Kidney tubule cell (primary cell): Measurements from ENCODE around the gene PCNA.

ENCODE experiments used
- DNase-seq: peaks from one replicate; pipeline ENCODE4 v3.0.0-alpha.2; 2018; ENCODE audit warnings: low spot score

Gene PCNA

DNA sequence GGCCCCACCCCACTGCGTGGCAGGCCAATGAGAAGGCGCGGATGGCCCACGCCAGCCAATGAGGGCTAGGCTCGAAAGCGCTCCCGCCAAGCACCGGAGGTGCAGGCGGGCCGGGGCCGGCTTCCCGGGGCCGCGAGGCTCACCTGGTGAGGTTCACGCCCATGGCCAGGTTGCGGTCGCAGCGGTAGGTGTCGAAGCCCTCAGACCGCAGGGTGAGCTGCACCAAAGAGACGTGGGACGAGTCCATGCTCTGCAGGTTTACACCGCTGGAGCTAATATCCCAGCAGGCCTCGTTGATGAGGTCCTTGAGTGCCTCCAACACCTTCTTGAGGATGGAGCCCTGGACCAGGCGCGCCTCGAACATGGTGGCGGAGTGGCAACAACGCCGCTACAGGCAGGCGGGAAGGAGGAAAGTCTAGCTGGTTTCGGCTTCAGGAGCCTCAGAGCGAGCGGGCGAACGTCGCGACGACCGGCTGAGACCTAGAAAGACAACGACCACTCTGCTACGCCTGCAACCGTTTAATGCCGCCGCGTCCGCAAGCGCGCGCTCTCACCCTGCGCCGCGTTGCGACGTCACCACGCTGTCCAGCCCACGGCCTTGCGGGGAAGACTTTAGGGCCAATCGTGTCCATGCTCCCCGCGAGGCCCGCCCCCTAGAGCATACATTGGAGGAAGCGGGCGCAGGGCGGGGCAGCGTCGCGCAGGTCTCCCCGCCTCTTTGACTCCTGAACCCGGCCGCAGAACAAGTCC is at the start of gene PCNA:
PCNA (minus strand) TSS at position 524 of the 750 bp plus-strand sequence; CDS start at position 364, 160 bp downstream.
- peak; percentile 98 for DNase-seq

DNA sequence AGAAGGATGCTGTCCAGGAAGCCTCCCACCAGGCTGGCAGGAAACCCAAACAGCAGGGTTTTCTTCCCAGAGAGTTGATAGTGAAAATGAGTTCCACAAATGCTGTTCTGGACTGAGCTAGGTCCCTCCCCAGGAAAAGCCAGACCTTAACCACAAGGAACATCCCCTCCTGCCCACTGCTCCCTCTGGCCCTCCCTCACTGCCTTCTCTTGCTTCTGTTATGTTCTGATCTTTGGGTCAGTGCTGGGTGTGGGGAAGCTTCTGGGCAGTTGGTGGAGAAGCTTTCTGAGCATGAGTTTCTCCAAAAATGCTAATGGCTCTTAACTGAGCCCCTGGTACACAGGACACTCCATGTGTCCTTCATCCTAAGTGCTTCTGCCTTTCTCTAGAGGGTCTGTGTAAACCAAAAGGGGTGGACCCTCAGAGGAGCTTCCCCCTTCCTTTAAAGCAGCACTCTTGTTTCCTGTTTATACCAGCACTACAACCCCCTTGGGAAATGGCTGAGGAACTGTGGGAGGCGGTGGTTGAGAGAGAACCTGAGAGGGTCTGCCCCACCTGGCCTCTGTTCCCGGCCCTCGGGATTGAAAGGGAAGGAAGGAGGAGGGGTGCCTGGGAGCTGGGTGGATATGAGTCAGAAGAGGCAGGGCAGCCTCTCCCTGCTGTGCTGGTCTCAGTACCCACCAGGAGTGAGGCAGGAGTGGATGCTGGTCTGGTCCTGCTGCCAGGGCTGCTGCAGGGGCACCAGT is 49.1 kb upstream of the PCNA start:
- DNase-seq = peak; percentile 48

DNA sequence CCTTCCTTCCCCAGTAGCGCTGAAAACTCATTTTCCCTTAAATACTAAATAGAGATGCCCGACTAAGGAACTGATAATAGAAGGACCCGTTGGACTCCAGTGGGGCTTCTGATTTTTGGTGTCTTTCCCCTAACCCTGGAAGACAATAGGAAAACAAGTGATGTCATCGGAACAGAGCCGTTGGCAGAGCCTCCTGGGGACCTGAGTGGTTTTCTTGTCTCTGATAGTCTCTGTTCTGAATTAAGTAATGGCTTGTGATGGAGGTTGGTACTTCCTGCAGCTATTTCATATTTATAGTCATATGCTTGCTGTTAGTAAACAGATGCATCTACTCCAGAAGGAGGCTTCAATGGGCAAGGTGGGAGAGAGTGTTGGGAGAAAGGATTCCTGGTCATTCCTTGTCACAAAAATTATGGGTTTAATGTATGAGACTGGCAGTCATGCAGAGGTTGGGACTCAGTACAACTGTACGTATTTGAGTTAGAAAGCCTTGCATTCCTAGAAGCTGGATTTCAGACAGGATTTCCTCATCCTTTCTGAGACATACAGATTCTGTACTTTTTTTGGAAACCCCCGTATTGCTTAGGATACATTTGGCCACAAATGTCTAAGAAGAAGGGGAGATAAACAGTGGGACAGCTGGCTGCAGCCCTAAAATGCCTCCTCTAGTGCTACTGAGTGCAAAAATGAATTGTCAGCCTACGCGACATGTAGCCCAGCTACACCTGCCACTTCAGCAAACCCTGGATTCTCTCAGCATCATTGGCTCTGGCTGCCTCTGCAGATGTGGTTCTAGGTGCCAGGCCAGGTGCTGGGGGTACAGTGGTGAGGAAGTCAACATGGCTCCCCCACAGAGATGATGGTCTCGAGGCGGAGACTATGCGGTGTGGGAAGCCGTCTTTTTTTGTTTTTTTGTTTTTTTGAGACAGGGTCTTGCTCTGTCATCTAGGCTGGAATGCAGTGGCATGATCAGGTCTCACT is 45.2 kb upstream of the PCNA start:
- DNase-seq = no peak

DNA sequence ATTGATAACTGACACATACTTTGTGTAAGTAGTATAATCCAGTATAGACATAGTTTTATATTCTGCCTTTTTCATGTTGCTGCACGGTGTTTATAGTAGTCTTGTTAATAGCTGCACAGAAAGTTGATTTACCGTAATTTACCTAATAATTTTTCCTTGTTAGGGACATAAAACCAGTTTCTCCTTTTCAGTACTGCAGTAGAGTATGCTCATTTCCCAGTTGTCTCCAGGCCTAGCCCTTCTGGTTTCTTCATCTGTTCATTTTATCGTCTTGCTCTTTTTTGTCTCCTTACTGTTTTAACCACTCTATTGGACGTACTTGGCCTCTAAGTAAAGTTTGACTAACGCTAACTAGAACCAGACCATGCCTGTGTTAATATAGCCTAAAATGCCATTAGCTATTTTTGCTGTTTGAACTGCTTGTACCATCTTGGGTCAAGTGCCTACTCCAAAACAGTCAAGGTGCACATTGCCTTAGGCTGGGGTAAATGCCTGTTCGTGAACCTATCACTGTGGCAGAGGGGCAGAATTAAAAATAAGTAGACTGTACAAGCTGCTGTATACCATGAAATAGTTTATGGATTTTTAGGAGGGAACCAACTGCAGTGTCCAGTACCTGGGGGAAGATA is 41.9 kb upstream of the PCNA start:
- no peak for DNase-seq

DNA sequence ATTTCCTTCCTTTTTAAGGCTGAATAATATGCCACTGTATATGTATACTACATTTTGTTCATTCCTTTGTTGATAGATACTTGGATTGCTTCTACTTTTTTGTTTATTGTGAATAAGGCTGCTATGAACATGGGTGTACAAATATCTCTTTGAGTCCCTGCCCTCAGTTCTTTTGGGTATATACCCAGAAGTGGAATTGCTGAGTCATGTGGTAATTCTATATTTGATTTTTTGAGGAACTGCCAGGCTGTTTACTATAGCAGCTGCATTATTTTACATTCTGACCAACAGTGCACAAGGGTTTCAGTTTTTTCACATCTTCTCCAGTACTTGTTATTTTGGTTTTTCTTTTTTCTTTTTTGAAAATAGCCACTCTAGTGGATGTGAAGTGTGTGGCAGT is 41.1 kb upstream of the PCNA start:
- DNase-seq = no peak

DNA sequence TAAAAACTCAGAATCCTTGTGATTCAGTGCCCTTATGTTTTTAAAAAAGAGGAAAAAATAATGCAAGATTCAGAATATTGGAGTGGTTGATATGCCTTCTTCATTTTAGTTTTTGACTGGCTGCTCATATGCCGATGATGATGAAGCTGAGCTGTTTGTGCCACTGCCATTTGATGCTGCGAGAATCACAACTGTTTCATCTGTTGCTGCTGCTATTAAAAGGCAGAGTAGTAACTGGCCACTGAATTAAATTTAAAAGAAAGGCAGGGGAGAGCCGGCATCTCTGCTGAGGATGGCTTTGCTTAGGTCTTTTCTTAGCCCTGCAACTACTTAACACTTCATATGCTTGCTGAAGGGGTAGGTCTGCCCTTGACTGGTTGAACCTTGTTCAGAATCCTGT is 40.2 kb upstream of the PCNA start:
- no peak for DNase-seq

DNA sequence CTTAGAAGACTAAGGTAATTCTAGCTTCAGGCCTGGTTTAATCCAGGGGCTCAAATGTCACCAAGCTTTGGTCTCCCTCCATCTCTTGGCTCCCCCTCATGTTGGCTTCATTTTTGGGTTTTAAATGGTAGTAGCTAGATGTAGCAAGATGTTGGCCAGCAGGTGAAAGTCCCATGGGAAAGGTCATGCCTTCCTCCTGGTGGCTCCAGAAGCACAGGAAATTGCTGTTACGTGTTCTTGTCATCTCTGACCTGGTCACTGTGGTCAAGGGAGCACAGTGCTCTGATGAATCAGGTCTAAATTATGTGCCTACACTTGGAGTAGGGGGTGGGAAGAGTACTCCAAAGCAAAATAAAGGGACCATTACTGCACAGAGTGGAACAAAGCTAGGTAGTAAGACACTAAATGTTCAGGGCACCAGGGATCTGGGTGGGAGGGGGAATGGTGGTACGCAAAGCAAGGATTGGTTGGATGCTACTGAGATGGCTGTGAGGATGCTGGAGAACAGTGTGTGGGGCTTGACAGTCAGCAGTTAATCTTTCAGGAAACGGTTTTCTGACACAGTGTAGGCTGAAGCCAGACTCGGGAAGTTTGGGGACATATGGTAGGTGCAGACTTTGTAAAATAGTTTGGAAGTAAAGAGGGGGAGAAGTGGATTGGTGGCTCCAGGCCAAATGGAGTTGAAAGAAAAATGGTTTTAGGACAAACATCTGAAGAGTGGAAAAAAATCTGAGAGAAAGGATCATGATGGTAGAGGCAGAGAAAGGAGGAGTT is 37.1 kb upstream of the PCNA start:
- peak; percentile 86 for DNase-seq

DNA sequence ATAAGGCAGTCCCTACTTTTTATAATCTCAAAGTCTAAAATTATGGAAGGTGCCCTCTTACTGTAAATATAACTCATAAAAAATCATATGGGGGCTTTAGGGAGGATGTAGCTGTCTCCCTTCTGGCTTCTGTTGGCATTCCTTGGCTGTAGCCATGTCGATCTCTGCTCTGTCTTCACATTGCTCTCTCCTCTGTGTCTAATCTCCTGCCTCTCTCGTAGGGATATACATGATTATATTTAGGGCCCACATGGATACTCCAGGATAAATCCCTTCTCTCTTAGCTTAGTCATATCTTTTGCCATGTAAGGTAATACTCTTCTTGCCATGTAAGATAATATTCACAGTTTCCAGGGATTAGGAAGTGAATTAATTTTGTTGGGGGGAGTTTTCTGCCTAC is 35.6 kb upstream of the PCNA start:
- no peak for DNase-seq

DNA sequence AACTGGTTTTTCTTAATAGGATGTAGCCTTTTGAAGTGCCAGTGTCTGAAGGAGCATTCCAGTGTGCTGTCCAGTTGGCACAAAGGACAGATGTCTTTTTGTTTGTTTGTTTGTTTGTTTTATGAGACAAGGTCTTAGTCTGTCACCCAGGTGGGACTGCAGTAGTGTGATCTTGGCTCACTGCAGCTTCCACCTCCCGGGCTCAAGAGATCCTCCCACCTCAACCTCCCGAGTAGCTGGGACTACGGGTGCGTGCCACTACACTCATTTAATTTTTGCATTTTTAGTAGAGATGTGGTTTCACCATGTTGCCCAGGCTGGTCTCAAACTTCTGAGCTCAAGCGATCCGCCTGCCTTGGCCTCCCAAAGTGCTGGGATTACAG is 34.8 kb upstream of the PCNA start:
- DNase-seq = no peak

DNA sequence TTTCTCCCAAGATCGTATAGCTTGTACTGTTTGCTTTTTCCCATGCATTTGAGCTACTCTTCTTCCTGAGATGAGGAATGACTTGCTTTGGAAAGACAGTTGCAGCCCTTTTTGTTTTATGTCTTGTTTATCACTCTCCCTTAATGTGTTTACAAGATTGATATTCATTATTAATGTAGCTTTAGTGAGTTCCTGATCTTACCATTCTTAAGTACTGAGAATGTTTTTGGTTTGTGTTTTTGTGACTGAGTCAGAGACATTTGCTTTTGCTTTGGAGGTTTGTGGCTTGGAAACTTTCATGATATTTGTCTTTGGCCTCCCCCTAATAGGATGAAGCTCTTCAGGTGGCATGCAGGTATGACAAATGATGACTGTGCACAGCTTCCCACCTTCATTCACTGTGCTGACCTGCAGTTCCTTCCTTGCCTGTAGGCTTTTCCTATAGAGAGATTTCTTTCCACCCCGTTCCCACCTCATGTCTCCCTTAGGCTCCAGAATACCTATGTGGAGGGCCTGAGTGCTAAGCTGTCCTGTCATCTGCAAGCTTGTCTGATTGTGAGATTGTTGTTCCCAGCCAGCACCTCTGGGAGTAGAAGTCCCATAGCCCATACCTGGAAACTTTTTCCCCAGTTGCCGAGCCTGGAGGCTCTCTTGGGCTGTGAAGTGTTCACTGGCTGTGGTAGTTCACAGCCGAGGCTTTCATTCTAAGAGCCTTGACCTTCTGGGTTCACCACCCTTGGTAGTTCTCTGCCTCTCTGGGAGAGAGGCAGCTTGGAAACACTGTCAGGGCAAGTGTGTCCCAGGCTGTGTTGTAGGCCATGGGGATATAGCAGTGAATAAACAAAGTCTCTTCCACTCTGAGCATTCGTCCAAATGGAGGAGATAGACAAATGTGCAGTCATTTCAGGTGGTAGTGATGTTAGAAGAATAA is 34.1 kb upstream of the PCNA start:
- peak; percentile 91 for DNase-seq

DNA sequence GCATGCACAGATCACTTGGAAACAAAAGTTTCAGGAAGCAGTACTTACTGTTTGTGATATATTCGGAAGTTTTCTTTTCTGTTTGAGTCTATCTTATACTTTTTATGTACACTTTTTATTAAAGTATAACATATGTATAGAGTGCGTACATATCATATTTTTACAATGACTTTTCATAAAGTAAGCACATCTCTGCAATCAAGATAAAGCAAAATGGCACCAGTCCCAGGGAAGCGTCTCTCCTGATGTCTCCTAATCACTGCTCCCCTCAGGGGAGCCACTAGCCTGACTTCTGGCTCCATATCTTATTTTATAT is 33.4 kb upstream of the PCNA start:
- DNase-seq = no peak

DNA sequence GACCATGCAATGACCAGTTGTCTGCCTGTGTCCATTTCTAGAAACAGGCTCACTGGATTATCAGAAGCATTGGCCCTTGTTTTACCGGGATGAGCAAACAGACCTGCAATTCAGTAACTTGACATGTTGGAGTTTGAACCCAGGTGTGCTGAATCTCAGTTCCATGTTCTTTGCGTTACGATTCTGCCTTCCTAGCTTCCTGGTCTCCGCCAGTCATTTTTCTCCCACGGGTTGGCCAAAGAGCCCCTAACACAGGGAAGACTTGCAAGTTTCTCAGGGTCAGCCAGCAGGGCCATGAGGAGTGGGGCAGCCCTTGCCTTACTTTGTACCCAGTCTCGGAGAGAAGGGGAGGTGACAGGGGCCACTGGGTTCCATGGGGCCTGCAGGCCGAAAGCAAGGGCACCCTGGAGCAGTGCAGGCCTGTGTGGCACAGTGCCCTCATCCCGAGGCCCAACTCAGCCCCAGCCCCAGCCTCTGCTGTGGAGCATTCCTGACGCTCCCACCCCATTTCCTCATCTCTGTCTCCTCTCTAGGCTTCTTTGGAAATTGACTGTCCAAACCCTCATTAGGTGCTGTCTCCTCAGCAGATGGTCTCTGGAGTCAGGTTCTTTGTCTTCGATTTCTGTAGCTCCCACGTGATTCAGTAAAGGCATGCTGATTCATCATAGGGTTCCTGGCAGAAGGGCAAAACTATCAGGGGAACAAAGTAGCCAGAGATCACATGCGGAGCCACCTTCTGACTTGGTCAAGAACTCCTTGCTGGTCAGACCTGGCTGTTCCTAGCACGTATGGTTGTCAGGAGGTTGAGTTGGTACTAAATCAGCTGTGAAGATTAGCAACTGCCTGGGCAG is 30.7 kb upstream of the PCNA start:
- peak; percentile 73 for DNase-seq

DNA sequence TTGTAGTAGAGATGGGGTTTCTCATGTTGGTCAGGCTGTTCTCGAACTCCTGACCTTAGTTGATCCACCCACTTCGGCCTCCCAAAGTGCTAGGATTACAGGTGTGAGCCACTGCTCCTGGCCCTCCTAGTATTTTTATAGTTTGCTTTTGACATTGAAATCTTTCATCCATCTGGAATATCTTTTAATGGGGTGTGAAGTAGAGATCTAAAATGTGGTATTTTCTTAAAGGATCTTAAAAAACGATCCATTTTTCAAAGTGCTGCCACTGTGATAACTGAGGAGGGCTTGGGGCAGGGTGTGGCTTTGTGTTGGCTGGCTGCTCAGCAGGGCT is 30.1 kb upstream of the PCNA start:
- no peak for DNase-seq

DNA sequence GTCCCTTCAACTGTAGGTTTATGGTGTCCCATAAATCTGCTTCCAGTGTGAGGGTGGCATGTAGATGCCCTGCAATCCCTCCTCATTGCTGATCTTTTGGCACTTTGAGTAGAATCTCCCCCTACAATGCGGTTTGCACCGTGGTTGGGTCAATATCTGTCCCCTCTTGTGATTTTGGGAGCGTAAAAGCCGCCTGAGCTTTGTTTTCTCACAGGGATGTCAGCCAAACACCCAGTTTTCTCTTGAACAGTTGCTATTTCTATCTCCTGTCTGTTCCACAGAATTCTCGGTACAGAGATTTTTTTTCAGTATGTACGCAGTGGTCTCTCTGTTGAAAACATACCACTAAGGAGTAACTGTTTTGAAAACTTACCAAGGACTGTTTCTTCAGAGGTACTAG is 28.8 kb upstream of the PCNA start:
- DNase-seq = no peak

DNA sequence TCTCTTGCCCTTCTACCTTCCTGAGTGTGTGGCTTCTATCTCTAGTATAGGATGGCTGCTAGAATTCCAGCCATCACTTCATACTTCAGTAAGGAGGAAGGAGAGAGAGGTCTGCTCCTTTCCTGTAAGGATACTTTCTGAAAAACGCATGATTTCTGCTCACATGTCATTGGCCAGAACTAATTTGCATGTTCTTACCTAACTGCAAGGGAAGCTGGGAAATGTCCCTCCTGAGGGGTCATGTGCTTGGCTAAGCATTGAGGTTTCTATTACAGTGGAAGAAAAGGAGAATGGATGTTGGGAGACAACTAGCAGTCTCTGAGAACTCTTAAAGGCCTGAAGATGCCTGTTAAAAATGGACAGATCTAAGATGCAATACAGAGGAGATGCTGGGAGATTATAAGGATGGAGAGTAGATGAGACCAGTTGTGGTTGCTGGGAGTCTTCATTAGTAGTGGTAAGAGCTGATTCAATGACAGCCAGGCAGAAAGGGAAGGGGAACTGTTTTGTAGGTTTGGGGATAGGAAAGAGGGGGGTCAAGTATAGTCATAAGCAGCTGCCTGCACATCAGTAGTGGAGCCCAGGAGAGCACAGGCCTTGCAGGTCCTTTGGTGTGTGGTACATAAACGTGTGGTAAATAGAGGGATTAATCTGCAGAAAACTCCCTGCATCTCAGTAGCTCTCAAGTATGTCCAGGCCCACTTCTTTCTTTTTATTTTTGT is 27.3 kb upstream of the PCNA start:
- DNase-seq = no peak

DNA sequence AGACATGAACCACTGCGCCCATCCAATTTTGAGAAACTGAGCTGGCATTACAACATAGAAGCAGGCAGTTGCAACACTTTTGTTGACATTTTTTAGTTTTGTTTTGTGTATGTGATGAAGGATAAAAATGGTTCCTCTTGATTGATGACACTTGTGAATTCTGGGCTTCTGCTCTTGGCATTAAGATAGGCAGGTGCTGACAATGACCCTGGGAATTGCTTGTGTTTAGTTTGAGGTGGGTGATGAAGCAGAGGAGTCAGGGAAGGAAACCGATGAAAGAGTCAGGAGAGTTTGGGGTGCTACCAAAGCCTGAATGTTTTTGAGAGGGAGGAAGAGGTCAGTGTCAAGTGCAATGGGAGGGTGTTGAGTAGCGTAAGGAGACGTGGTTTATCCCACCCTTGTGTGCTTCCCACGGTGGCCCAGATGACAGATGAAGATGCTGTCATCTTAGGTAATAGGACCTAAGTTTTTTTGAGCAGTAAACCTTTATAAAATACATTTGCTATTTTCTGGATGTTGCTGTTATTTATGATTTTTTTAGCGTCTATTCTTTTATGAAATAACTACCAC is 26.4 kb upstream of the PCNA start:
- no peak for DNase-seq

DNA sequence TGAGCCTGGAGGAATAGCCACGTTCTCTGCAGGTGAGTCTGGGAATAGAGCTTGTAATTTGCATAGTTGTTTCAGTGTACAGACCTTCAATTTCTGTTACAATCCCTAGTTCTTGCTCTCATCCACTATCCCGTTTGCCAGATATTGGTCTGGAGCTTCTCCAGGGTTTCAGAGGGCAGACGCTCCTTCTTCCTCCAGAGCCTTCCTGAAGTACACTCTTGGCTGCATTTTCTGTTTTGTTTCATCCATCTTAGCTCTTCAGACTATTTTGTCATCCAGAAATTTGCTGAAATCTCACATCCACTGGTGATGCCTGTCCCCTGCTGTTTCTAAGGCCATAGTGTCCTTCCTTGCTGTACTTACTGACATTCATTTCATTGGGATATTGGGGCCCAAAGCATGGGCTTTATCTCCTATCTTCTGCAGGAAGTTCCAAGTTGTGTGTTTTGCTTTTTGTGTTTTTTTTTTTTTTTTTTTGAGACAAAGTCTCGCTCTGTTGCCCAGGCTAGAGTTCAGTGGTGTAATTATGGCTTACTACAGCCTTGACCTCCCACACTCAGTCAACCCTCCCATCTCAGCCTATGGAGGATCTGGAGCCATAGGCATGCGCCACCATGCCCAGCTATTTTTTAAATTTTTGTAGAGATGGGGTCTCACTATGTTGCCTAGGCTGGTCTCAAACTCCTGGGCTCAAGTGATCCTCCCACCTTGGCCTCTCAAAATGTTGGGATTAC is 25.8 kb upstream of the PCNA start:
- no peak for DNase-seq

DNA sequence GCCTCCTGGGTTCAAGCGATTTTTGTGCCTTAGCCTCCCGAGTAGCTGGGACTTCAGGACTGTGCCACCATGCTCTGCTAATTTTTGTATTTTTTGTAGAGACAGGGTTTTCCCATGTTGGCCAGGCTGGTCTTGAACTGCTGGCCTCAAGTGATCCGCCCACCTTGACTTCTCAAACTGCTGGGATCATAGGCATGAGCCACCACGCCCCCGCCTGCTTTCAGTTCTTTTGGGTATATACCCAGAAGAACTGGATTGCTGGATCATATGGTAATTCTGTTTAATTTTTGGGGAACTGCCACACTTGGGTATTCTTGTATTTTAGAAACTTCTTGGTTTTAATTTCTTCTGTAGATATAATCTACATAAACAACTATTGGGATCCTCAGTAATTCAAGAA is 24.1 kb upstream of the PCNA start:
- no peak for DNase-seq
